Activated gamma-delta T cell treated with anti-CD3 and anti-CD28 coated beads, Interleukin-2, amount 50 U/mL, for 16 hours (primary cell): ENCODE results near the gene CENPM.

Experiments used
- DNase-seq: peaks from one replicate; pipeline ENCODE4 v3.0.0-alpha.2; 2020; ENCODE audit warnings: low read depth

CENPM gene

DNA sequence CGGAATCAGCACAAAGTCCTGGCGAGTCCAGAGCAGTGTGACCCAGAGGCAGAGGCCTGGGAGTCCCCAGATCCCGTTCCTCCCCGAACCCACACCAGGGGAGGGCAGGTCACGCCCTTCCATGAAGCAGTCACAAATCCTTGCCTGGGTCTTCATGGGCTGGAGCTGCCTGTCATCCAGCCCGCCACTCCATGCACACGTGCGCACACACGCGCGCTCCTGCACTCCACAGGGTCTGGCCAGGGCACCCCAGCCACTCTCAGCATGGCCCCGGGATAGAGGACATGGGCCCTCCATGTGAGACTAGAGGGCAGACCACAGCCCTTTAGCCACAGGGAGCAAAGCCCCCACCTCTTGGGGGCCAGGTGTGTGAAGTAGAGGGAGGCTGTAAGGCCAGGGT lies 14.6 kb downstream of the CENPM start:
- no peak for DNase-seq

DNA sequence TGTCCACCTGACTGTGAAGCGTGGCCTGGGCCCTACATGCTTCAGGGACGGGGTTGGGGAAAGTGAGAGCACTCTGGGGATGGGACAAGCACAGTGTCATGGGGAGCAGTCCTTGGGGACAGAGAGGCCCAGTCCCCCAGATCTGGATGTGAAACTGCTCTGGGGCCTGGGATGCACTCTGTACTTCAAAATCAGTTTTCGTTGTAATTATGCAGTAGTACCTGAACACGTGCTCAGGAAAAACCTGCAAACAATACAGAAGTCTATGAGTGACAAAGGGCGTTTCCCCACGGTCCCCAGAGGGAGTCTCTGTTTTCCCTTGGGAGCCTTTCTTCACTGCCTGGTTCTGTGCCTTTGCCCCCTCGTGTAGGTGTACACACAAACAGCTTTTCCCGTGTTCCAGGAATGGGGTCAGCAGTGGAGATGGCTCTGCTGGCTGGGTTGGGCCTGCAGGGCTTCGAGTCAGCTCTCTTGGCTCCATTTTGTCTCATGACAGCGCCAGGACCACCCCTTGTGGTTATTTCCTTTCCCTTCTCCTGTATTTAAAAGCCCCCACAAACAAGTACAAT lies 15.2 kb downstream of the CENPM start:
- no peak for DNase-seq

DNA sequence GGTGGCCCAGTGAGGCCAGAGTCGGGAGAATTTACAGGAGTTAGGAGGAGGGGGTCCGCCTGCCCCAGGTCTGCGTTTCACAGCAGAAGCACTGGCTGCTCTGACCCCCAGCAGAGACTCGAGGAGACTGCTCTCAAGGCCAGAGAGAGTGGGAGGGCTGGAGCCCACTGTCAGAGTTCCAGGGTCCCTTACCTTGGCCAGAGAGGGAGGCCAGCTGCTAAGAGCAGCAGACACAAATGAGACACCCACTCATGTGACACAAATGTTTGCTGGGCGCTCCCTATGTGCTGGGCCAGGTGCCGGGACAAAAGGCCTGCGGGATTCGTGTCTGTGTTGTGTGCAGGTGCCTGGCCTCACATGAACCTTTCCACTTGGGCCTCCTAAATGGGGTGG lies 17.5 kb downstream of the CENPM start:
- DNase-seq, result no peak

GRCh38 chr22:41928593-41929417 lies 18.1 kb downstream of the CENPM start:
- no peak for DNase-seq

- DNase-seq, result no peak
These were observed 19.1 kb downstream of the CENPM start for GRCh38 chr22:41927813-41928212.

DNA sequence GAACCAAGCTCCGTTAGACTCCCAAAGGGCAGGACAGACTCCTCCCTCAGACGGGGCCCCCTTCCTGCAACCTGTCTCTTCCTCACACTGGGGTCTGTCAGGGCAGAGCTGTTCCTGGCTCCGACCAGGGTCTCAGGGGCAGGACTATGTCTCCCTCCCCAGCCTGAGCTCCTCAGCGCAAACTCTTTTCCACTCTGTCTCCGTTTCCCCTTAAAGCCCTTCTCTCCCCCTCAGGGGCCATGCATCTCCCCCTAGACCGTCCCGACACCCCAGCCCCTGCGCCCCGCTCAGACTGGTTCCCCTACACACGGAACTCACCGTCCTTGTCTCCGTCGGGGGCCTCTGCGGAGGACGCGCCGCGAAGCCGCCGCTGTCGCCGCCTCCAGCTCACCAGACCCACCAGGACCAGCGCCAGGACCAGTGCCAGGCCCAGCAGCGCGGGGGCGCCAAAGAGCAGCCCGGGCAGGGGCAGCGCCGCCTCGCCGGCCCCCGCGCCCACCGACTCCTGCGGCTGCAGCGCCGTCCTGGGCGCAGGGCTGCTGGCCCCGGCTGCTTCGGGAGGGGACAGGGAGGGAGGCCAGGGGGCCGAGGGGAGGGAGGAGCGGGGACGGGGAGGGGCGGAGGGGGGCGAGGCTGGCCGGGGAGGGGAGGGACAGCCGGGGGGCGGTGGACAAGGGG lies 21.0 kb downstream of the CENPM start:
- peak; percentile 61 for DNase-seq

DNA sequence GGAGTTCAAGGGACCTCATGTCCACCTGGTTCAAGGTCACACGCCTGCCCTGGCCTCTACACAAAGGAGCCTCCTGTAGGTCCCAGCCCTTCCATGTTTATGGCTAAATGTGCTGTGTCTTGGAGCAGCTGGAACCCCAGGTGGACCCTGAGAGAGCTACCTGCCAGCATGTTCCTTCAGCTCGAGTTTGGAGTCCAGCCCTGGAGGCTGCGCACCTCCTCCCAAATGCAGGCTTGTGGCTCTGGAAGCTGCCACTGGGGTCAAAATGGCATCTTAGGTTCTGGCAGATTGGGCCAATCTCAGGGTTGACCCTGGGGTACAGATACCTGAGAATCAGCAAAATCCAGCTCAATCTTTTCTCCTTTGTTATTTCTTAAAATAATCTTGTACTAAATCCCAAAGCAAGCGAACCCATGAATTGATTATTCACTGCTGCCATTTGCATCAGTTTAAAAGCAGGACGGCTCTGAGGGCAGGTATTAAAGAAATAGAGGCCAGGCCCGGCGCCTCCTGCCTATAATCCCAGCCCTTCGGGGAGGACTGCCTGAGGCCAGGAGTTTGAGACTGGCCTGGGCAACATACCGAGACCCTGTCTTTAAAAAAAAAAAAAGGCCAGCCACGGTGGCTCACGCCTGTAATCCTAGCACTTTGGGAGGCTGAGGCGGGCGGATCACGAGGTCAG lies 23.2 kb downstream of the CENPM start:
- no peak for DNase-seq

DNA sequence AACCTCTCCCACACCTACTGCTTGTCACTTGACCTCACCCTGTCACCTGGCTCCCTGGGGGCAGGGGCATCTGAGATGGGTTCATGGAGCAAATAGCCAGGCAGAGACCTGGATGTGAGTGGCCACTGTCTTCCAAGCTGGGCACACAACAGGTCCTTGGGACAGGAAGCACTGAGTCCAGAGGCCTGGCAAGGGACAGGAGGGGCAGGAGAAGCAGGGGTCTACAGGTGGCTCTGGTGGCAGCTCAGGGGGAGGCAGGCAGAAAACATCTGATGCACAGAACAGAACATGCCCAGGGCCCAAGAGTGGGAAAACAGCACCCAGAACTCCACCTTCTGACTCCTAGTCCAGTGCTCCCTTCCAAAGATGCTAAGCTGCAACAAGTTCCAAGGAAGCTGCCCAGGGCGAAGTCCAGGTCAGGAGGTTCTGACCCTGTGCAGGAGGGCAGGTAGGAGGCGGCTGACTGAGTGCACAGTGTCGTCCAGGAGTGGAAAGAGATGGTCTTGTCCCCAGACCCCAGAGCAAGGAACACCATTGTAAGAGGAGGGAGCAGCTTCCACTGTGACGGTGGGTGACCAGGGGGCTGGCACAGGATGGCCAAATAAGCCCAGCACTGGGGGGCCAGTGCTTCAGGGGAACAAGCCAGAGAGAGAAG lies 23.9 kb downstream of the CENPM start:
- DNase-seq, result no peak

DNA sequence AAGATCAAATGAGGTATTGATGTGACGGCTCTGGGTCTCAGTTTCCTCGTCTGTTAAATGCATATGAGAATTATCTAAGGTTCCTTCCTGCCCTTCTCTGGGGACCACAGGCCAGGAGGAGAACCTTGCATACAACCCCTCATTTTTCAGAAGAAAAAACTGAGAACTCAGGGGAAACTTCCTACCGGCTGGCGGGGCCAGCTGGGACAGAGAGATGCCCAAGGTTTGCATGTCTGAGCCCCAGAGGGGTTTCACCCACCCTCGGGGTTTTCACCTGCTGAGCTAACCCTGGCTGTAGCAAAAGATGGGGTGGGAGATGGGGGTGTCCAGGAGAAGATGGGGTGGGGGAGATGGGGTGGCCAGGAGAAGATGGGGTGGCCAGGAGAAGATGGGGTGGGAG lies 24.6 kb downstream of the CENPM start:
- DNase-seq, result no peak

GRCh38 chr22:41920271-41920976 lies 26.5 kb downstream of the CENPM start:
- DNase-seq, result no peak

DNA sequence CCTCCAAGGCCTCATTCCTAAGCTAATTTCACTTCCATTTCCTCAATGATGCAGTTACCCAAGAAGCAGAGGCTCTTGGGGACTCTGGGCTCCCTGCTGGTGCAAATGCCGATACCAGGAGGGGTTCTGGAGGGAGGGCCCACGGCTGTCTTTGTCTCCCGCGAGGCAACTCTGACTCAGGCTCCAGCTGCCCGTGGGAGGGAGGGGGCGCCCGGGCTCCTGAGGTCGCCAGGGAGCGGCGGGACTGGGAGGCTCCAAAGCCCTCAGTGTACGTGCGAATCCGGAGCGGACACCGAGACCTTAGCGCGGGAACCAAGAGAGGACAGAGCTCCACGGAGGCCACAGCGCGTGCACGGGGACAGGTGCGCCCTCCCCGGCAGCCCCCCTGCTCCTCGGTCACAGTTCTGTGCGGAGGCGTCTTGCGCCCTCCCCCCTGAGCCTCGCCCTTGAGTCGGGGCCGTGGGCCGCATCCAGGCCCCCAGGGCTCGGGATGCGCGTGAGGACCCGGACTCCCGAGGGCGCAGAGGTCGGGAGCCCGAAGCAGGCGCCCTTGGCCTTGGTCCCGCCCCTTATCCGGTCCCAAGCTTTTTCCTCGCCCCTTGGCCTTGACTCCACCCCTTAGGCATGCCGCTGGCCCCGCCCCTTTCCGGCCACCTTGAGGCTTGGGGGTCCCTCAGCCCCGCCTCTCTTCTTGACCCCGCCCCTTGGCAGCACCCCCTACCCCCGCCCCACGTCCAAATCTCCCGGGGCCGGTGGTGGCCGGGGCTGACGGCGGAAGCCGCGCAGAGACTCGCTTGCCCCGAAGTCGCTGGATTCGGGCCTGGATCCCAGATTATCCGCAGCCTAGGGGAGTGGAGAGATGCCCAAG lies 27.4 kb downstream of the CENPM start:
- no peak for DNase-seq

- no peak for DNase-seq
These were observed 28.8 kb downstream of the CENPM start for GRCh38 chr22:41917903-41918791.

GRCh38 chr22:41917375-41917902 lies 29.5 kb downstream of the CENPM start:
- no peak for DNase-seq

GRCh38 chr22:41916745-41917358 lies 30.1 kb downstream of the CENPM start:
- DNase-seq, result no peak

GRCh38 chr22:41915786-41916493 lies 31.0 kb downstream of the CENPM start:
- no peak for DNase-seq

GRCh38 chr22:41915035-41915785 lies 31.7 kb downstream of the CENPM start, which contains the start of gene SHISA8:
TSS of gene SHISA8 (minus strand) at chr22:41915074. CDS start at chr22:41914667, 407 bp downstream.
- DNase-seq, result peak; percentile 33

DNA sequence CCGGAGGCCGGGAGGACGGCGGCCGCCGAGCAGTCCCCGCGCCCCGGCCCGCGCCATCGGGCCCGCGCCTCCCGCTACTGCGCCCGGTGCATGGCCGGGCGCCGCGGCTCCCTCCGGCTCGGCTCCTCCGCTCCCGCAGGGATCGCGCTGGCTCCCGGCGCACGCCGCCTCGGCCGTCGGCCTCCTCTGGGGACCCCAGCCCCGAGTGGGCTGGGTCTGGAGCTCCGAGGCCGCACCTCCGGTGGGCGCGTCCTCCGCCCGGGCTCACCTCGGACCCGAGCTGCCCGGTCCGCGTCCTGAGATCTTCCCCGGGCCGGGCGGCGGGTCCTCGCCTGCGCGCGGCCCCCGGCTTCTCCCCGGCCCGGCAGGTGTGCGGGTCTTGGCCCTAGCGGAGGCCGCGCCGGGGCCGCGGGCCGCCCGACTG lies 32.3 kb downstream of the CENPM start:
- no peak for DNase-seq
